DND-41 (cell line): ENCODE measurements around the gene TLE4.

Source experiments
- ATAC-seq: fragments of 200-7000 bp; cut with Tn5 transposase; 3 replicates; pipeline ENCODE4 v1.9.1; 2021; ENCODE audit warnings: low read depth; ENCODE audit not compliant: insufficient read depth
- DNase-seq: peaks from one replicate; pipeline ENCODE4 v3.0.0-alpha.2; 2020
- H2AFZ ChIP-seq: 2 replicates; pipeline ENCODE4 v1.6.0; 2012; ENCODE audit warnings: low read depth, low read length
- H3K27ac ChIP-seq: 2 replicates; pipeline ENCODE4 v1.5.1; 2012; ENCODE audit warnings: low read length, inconsistent platforms
- H3K27me3 ChIP-seq: fragments of 200-600 bp; sonication (generic); 2 replicates; pipeline ENCODE4 v1.6.0; 2012; ENCODE audit warnings: low read length, mild to moderate bottlenecking, inconsistent platforms; ENCODE audit not compliant: insufficient read depth, poor library complexity
- H3K36me3 ChIP-seq: 2 replicates; pipeline ENCODE4 v1.5.1; 2012; ENCODE audit warnings: low read length, inconsistent platforms; ENCODE audit not compliant: insufficient read depth
- H3K4me1 ChIP-seq: 2 replicates; pipeline ENCODE4 v1.5.1; 2012; ENCODE audit warnings: mild to moderate bottlenecking, low read length; ENCODE audit not compliant: insufficient read depth
- H3K4me2 ChIP-seq: 2 replicates; pipeline ENCODE4 v1.6.0; 2012; ENCODE audit warnings: mild to moderate bottlenecking, moderate library complexity, low read length, inconsistent platforms; ENCODE audit not compliant: insufficient read depth
- H3K4me3 ChIP-seq, 2 experiments: fragments of 200-600 bp in 1 of 2; shearing (Covaris generic) in 1 of 2; 2 replicates each; pipeline ENCODE4 v1.5.1; 2012 to 2016; ENCODE audit warnings: inconsistent platforms in 2 of 2, low read length in 2 of 2, mild to moderate bottlenecking in 2 of 2, low read depth in 1 of 2, moderate library complexity in 1 of 2
- H3K79me2 ChIP-seq: 2 replicates; pipeline ENCODE4 v1.6.0; 2012; ENCODE audit warnings: low read length, inconsistent platforms; ENCODE audit not compliant: insufficient read depth
- H3K9ac ChIP-seq: 2 replicates; pipeline ENCODE4 v1.6.0; 2012; ENCODE audit warnings: low read depth, mild to moderate bottlenecking, inconsistent platforms, low read length, moderate library complexity
- H3K9me3 ChIP-seq: 2 replicates; pipeline ENCODE4 v1.5.1; 2012; ENCODE audit warnings: low read length, moderate library complexity, mild to moderate bottlenecking, inconsistent platforms; ENCODE audit not compliant: insufficient read depth, severe bottlenecking
- H4K20me1 ChIP-seq: 2 replicates; pipeline ENCODE4 v1.6.0; 2012; ENCODE audit warnings: low read length; ENCODE audit not compliant: insufficient read depth
- CTCF ChIP-seq: IDR thresholded peaks from 2 replicates; pipeline ENCODE4 v1.5.1; 2012; ENCODE audit warnings: borderline replicate concordance, low read length, moderate library complexity, mild to moderate bottlenecking; ENCODE audit not compliant: poor library complexity, severe bottlenecking; ENCODE audit errors: extremely low read depth
- EZH2 ChIP-seq: IDR thresholded peaks from 3 replicates; pipeline ENCODE4 v1.6.1; 2012; ENCODE audit warnings: borderline replicate concordance, low read depth, mild to moderate bottlenecking, moderate library complexity, low read length, inconsistent platforms; ENCODE audit not compliant: severe bottlenecking

TLE4 gene

GRCh38 chr9:79694676-79695400, 123.1 kb downstream of the TLE4 start:
- ATAC-seq, result no peak
- TF ChIP-seq EZH2 (no peak), CTCF (no peak)
- Histone ChIP-seq H3K4me1 (peaks cover 33% of the 10 kb centered on the region), H3K36me3 (no peaks in the 10 kb centered on the region), H2AFZ (no peak overlapping the region), H3K9me3 (no peaks in the 10 kb centered on the region), H3K4me2 (no peak overlapping the region), H3K9ac (no peak overlapping the region), H3K79me2 (no peaks in the 10 kb centered on the region), H4K20me1 (no peaks in the 10 kb centered on the region), H3K27me3 (no peaks in the 10 kb centered on the region), H3K27ac (no peak overlapping the region), H3K4me3 (no peak overlapping the region)
- no peak for DNase-seq

- no peaks in the 10 kb centered on the region for H4K20me1 ChIP-seq
- peaks cover 33% of the 10 kb centered on the region for H3K4me1 ChIP-seq
- no peaks in the 10 kb centered on the region for H3K27me3 ChIP-seq
- peak; percentile 94 for ATAC-seq
- H3K9ac ChIP-seq, result no peak overlapping the region
- peak; percentile 59 for DNase-seq
- H3K36me3 ChIP-seq, result no peaks in the 10 kb centered on the region
- no peak overlapping the region for H3K4me2 ChIP-seq
- TF ChIP-seq EZH2, result no peak
- TF ChIP-seq CTCF, result no peak
- no peak overlapping the region for H3K4me3 ChIP-seq
- H3K27ac ChIP-seq, result no peak overlapping the region; the same call in 1 of the 2 replicates
- no peaks in the 10 kb centered on the region for H3K9me3 ChIP-seq
- no peak overlapping the region for H2AFZ ChIP-seq
- H3K79me2 ChIP-seq, result no peaks in the 10 kb centered on the region
Measured at GRCh38 chr9:79695531-79696175, 123.9 kb downstream of the TLE4 start.

- Histone ChIP-seq H3K4me3 (no peak overlapping the region), H3K27me3 (no peaks in the 10 kb centered on the region), H3K4me1 (peaks cover 24% of the 10 kb centered on the region), H4K20me1 (no peaks in the 10 kb centered on the region), H3K9ac (no peak overlapping the region), H3K4me2 (no peak overlapping the region), H3K9me3 (no peaks in the 10 kb centered on the region), H2AFZ (no peak overlapping the region), H3K36me3 (no peaks in the 10 kb centered on the region), H3K27ac (no peak overlapping the region), H3K79me2 (no peaks in the 10 kb centered on the region)
- TF ChIP-seq EZH2 (no peak), CTCF (no peak)
- DNase-seq (no peak), ATAC-seq (no peak)
Measured at GRCh38 chr9:79698967-79699366, 127.2 kb downstream of the TLE4 start.
